H9 (cell line): ENCODE measurements around the gene STOX2. TPM values are rescaled to one million over a fixed set of nuclear protein-coding genes. Genes with fewer than 3 reads are reported as not detected.

ENCODE experiments used
- DNase-seq: peaks from one replicate; pipeline ENCODE4 v3.0.0-alpha.2; 2017
- H2AFZ ChIP-seq: one replicate; pipeline ENCODE4 v1.6.1; 2013; ENCODE audit warnings: mild to moderate bottlenecking, low read length, control low read depth, moderate library complexity
- H2AK5ac ChIP-seq: 2 replicates; pipeline ENCODE4 v1.6.1; 2013; ENCODE audit warnings: low read length, control low read depth, mixed read lengths; ENCODE audit not compliant: insufficient read length
- H2BK120ac ChIP-seq: one replicate; pipeline ENCODE4 v1.6.1; 2013; ENCODE audit warnings: low read depth, mild to moderate bottlenecking, low read length, control low read depth, inconsistent platforms; ENCODE audit not compliant: poor library complexity, severe bottlenecking
- H2BK12ac ChIP-seq: 2 replicates; pipeline ENCODE4 v1.6.1; 2013; ENCODE audit warnings: low read length, control low read depth, mixed read lengths, low read depth; ENCODE audit not compliant: insufficient read length
- H2BK15ac ChIP-seq: 2 replicates; pipeline ENCODE4 v1.6.1; 2013; ENCODE audit warnings: low read depth, low read length, control low read depth
- H2BK20ac ChIP-seq: one replicate; pipeline ENCODE4 v1.6.1; 2013; ENCODE audit warnings: low read depth, mild to moderate bottlenecking, low read length, control low read depth, inconsistent platforms; ENCODE audit not compliant: poor library complexity, severe bottlenecking
- H2BK5ac ChIP-seq: 2 replicates; pipeline ENCODE4 v1.6.1; 2013; ENCODE audit warnings: low read length, control low read depth, mixed read lengths; ENCODE audit not compliant: insufficient read length
- H3K14ac ChIP-seq: 2 replicates; pipeline ENCODE4 v1.6.1; 2013; ENCODE audit warnings: low read length, control low read depth; ENCODE audit not compliant: insufficient read depth
- H3K18ac ChIP-seq: 2 replicates; pipeline ENCODE4 v1.6.1; 2013; ENCODE audit warnings: low read depth, mild to moderate bottlenecking, mixed read lengths, low read length, control low read depth; ENCODE audit not compliant: insufficient read length
- H3K23ac ChIP-seq: 2 replicates; pipeline ENCODE4 v1.6.1; 2013; ENCODE audit warnings: low read length, control low read depth, mixed read lengths, low read depth; ENCODE audit not compliant: insufficient read length
- H3K23me2 ChIP-seq: 2 replicates; pipeline ENCODE4 v1.6.1; 2013; ENCODE audit warnings: low read depth, mild to moderate bottlenecking, mixed read lengths, low read length, control low read depth; ENCODE audit not compliant: insufficient read length, poor library complexity, severe bottlenecking
- H3K27ac ChIP-seq: 2 replicates; pipeline ENCODE4 v1.5.1; 2013; ENCODE audit warnings: low read length, control low read depth, mixed read lengths, low read depth; ENCODE audit not compliant: insufficient read length
- H3K27me3 ChIP-seq: 2 replicates; pipeline ENCODE4 v1.6.1; 2013; ENCODE audit warnings: low read length, control low read depth, inconsistent platforms; ENCODE audit not compliant: insufficient read depth
- H3K4ac ChIP-seq: 2 replicates; pipeline ENCODE4 v1.6.1; 2013; ENCODE audit warnings: low read depth, mild to moderate bottlenecking, control low read depth, inconsistent platforms, low read length, moderate library complexity
- H3K4me1 ChIP-seq: 2 replicates; pipeline ENCODE4 v1.6.1; 2013; ENCODE audit warnings: low read length, control low read depth, inconsistent platforms; ENCODE audit not compliant: insufficient read depth
- H3K4me2 ChIP-seq: 2 replicates; pipeline ENCODE4 v1.6.1; 2013; ENCODE audit warnings: low read length, control low read depth, mixed read lengths; ENCODE audit not compliant: insufficient read length, insufficient read depth
- H3K56ac ChIP-seq: 2 replicates; pipeline ENCODE4 v1.6.1; 2013; ENCODE audit warnings: low read depth, mild to moderate bottlenecking, mixed read lengths, low read length, control low read depth; ENCODE audit not compliant: insufficient read length
- H3K79me1 ChIP-seq: 2 replicates; pipeline ENCODE4 v1.6.1; 2013; ENCODE audit warnings: low read depth, mild to moderate bottlenecking, moderate library complexity, low read length, control low read depth, inconsistent platforms; ENCODE audit not compliant: insufficient read depth, poor library complexity, severe bottlenecking
- H3K79me2 ChIP-seq: 2 replicates; pipeline ENCODE4 v1.6.1; 2013; ENCODE audit warnings: low read length, control low read depth, inconsistent platforms; ENCODE audit not compliant: insufficient read depth
- H3K9ac ChIP-seq: 2 replicates; pipeline ENCODE4 v1.6.1; 2013; ENCODE audit warnings: low read length, control low read depth, mixed read lengths; ENCODE audit not compliant: insufficient read length; ENCODE audit errors: extremely low read depth
- H3K9me3 ChIP-seq: one replicate; pipeline ENCODE4 v1.6.1; 2013; ENCODE audit warnings: low read depth, low read length, inconsistent platforms; ENCODE audit not compliant: control insufficient read depth
- H3T11ph ChIP-seq: one replicate; pipeline ENCODE4 v1.6.1; 2013; ENCODE audit warnings: mild to moderate bottlenecking, low read length, control low read depth, inconsistent platforms
- H4K20me1 ChIP-seq: one replicate; pipeline ENCODE4 v1.6.1; 2013; ENCODE audit not compliant: control insufficient read depth, insufficient read length, insufficient read depth
- H4K5ac ChIP-seq: 2 replicates; pipeline ENCODE4 v1.6.1; 2013; ENCODE audit warnings: low read depth, mild to moderate bottlenecking, mixed read lengths, low read length, control low read depth; ENCODE audit not compliant: insufficient read length
- H4K8ac ChIP-seq: replicated peaks from 2 replicates; pipeline ENCODE4 v1.6.1; 2013; ENCODE audit warnings: low read length, control low read depth, mixed read lengths, low read depth; ENCODE audit not compliant: insufficient read length
- H4K91ac ChIP-seq: 2 replicates; pipeline ENCODE4 v1.6.1; 2013; ENCODE audit warnings: low read depth, mild to moderate bottlenecking, moderate library complexity, mixed read lengths, low read length, control low read depth; ENCODE audit not compliant: insufficient read length
- H3K27ac Mint-ChIP-seq, 3 experiments: 2 replicates in 2 of 3; 3 replicates in 1 of 3; pipeline ENCODE4 v1.8.0; 2020 to 2021; ENCODE audit warnings: mixed read lengths in 3 of 3, mild to moderate bottlenecking in 1 of 3, moderate library complexity in 1 of 3
- H3K27me3 Mint-ChIP-seq: 2 replicates; pipeline ENCODE4 v1.8.0; 2021; ENCODE audit warnings: low read depth, mild to moderate bottlenecking, moderate library complexity, mixed read lengths
- H3K36me3 Mint-ChIP-seq, 3 experiments: 2 replicates in 2 of 3; 3 replicates in 1 of 3; pipeline ENCODE4 v1.8.0; 2020 to 2021; ENCODE audit warnings: low read depth in 3 of 3, mixed read lengths in 3 of 3; ENCODE audit not compliant: insufficient read depth in 1 of 3
- H3K4me1 Mint-ChIP-seq, 2 experiments: 2 replicates each; pipeline ENCODE4 v1.8.0; 2020; ENCODE audit warnings: mixed read lengths in 2 of 2
- H3K4me3 Mint-ChIP-seq, 2 experiments: 2 replicates in 1 of 2; 3 replicates in 1 of 2; pipeline ENCODE4 v1.8.0; 2020 to 2021; ENCODE audit warnings: mild to moderate bottlenecking in 2 of 2, mixed read lengths in 2 of 2, moderate library complexity in 1 of 2
- H3K9me3 Mint-ChIP-seq, 2 experiments: 2 replicates in 1 of 2; 3 replicates in 1 of 2; pipeline ENCODE4 v1.8.0; 2020; ENCODE audit warnings: mild to moderate bottlenecking in 2 of 2, mixed read lengths in 2 of 2, moderate library complexity in 1 of 2
- WGBS: extraction: QIAGEN DNeasy Blood & Tissue Kit; methylation state at CpG from one replicate; pipeline ENCODE4 v1.1.7; 2013; ENCODE audit warnings: missing lambda C conversion rate, low lambda C conversion rate, mixed read lengths; ENCODE audit not compliant: insufficient read length; ENCODE audit errors: extremely low coverage; 5-methylcytosine and 5-hydroxymethylcytosine counted together
- total RNA-seq: library from RNA; stranded (reverse); gene quantifications from 2 replicates; pipeline ENCODE4 v1.2.1, GENCODE V29; 2021
- TF ChIP-seq, protein P1 (sequence below): fragments of 200-600 bp; sonication (generic); conservative IDR thresholded peaks from 3 replicates; pipeline ENCODE4 v1.8.0; 2021; ENCODE audit warnings: antibody characterized with exemption, mild to moderate bottlenecking

STOX2 gene
- total RNA-seq, 1 experiment from 2014 or later, result 28.2 TPM

DNA sequence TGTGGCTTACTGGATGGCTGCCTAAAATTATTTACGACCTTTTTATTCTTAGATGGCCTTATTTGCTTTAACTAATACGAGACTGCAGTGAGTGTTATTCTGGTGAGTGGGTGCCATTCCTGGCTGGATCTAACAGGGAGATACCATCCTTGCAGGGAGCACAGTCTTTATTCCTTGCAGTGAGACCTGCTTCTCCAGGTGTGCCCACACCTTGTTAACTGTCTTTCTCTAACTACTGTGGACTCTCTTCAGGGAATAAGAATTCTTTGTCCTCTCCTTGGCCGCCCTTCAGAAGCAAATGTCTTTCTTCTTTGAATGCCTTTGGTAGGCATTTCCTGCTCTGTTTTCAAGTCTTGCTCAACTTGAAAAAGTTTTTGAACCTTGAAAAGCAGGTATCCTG is 34.1 kb upstream of the STOX2 start:
- WGBS, result no CpG with 5 or more reads among the region's 3 CpGs

More for the DNA sequence above, 34.1 kb upstream of the STOX2 start:
- H2BK5ac ChIP-seq, result no peak overlapping the region
- H3K27me3 Mint-ChIP-seq, result peaks cover 9% of the 10 kb centered on the region
- no peak overlapping the region for H2BK20ac ChIP-seq
- no peaks in the 10 kb centered on the region for H3K4me1 ChIP-seq
- no peak overlapping the region for H3K4me3 Mint-ChIP-seq
- no peak overlapping the region for H3K4me2 ChIP-seq
- no peaks in the 10 kb centered on the region for H3K79me1 ChIP-seq
- H3K23me2 ChIP-seq, result no peaks in the 10 kb centered on the region
- H4K20me1 ChIP-seq, result no peaks in the 10 kb centered on the region
- H3K9me3 Mint-ChIP-seq, result no peaks in the 10 kb centered on the region; a peak in 1 of 5 replicates
- no peak for DNase-seq
- H3K27me3 ChIP-seq, result no peaks in the 10 kb centered on the region
- no peak overlapping the region for H4K5ac ChIP-seq
- no peak overlapping the region for H4K91ac ChIP-seq
- H2BK12ac ChIP-seq, result no peak overlapping the region
- H2BK15ac ChIP-seq, result no peak overlapping the region
- no peak overlapping the region for H3K14ac ChIP-seq
- H2AK5ac ChIP-seq, result no peak overlapping the region
- H3K56ac ChIP-seq, result no peak overlapping the region
- H3T11ph ChIP-seq, result no peak overlapping the region
- H2BK120ac ChIP-seq, result no peak overlapping the region
- no peak overlapping the region for H4K8ac ChIP-seq
- H3K27ac ChIP-seq, result no peak overlapping the region
- no peak overlapping the region for H3K18ac ChIP-seq
- H2AFZ ChIP-seq, result no peak overlapping the region
- H3K9ac ChIP-seq, result no peak overlapping the region
- peak overlapping the region; percentile 2 to 66 (median 20); a peak in 2 of 7 replicates for H3K27ac Mint-ChIP-seq
- H3K23ac ChIP-seq, result no peak overlapping the region
- H3K4me1 Mint-ChIP-seq, result peaks cover 16 to 19% of the 10 kb centered on the region in 2 experiments
- no peaks in the 10 kb centered on the region for H3K79me2 ChIP-seq
- TF ChIP-seq, protein P1, sequence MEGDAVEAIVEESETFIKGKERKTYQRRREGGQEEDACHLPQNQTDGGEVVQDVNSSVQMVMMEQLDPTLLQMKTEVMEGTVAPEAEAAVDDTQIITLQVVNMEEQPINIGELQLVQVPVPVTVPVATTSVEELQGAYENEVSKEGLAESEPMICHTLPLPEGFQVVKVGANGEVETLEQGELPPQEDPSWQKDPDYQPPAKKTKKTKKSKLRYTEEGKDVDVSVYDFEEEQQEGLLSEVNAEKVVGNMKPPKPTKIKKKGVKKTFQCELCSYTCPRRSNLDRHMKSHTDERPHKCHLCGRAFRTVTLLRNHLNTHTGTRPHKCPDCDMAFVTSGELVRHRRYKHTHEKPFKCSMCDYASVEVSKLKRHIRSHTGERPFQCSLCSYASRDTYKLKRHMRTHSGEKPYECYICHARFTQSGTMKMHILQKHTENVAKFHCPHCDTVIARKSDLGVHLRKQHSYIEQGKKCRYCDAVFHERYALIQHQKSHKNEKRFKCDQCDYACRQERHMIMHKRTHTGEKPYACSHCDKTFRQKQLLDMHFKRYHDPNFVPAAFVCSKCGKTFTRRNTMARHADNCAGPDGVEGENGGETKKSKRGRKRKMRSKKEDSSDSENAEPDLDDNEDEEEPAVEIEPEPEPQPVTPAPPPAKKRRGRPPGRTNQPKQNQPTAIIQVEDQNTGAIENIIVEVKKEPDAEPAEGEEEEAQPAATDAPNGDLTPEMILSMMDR, result no peak
- H3K4ac ChIP-seq, result no peak overlapping the region
- no peaks in the 10 kb centered on the region for H3K9me3 ChIP-seq
- H3K36me3 Mint-ChIP-seq, result no peaks in the 10 kb centered on the region; a peak in 1 of 7 replicates
